HFFc6 (cell line): ENCODE data around the gene STS. TPM values are rescaled to one million over a fixed set of nuclear protein-coding genes. Genes with fewer than 3 reads are reported as not detected.

Experiments
- DNase-seq: peaks from one replicate; pipeline ENCODE4 v3.0.0-alpha.2; 2018
- H3K27ac Mint-ChIP-seq: 2 replicates; pipeline ENCODE4 v1.8.0; 2020; ENCODE audit warnings: mild to moderate bottlenecking, mixed read lengths
- H3K27me3 Mint-ChIP-seq: 2 replicates; pipeline ENCODE4 v1.8.0; 2021; ENCODE audit warnings: mild to moderate bottlenecking, moderate library complexity, mixed read lengths; ENCODE audit not compliant: insufficient read depth
- H3K36me3 Mint-ChIP-seq: 2 replicates; pipeline ENCODE4 v1.8.0; 2021; ENCODE audit warnings: low read depth, mixed read lengths
- H3K4me1 Mint-ChIP-seq: 2 replicates; pipeline ENCODE4 v1.8.0; 2020; ENCODE audit warnings: low read depth, mixed read lengths
- H3K4me3 Mint-ChIP-seq: 2 replicates; pipeline ENCODE4 v1.8.0; 2020; ENCODE audit warnings: mild to moderate bottlenecking, moderate library complexity, mixed read lengths
- H3K9me3 Mint-ChIP-seq: 2 replicates; pipeline ENCODE4 v1.8.0; 2020; ENCODE audit warnings: mild to moderate bottlenecking, mixed read lengths
- CTCF ChIP-seq: fragments of 200-600 bp; sonication (generic); IDR thresholded peaks from 2 replicates; pipeline ENCODE4 v1.5.0; 2021; ENCODE audit warnings: antibody characterized with exemption, mild to moderate bottlenecking
- total RNA-seq, 6 experiments: library from RNA; stranded (reverse); fragmentation: NEBNext Ultra II Directional; extraction: Animal tissue kit (Norgen Biotek cat#: 25700); gene quantifications; 2 replicates in 1 of 6; 3 replicates in 5 of 6; pipeline ENCODE4 v1.2.3, GENCODE V29; 2021

STS gene
- total RNA-seq, 6 experiments from 2014 or later = 11.3 to 15.2 (median 13.3) TPM

- Mint-ChIP-seq H3K4me3 (no peak overlapping the region), H3K27me3 (no peaks in the 10 kb centered on the region), H3K9me3 (no peaks in the 10 kb centered on the region), H3K36me3 (peaks cover 4% of the 10 kb centered on the region), H3K4me1 (peaks cover 21% of the 10 kb centered on the region), H3K27ac (peak overlapping the region; percentile 19; the same call in 1 of the 2 replicates)
- no peak for DNase-seq
- TF ChIP-seq CTCF = no peak
Measured at GRCh38 chrX:7109049-7109531, 38.4 kb upstream of the STS start.

- Mint-ChIP-seq H3K36me3 (peaks cover 4% of the 10 kb centered on the region), H3K4me1 (peaks cover 21% of the 10 kb centered on the region), H3K4me3 (no peak overlapping the region), H3K9me3 (no peaks in the 10 kb centered on the region), H3K27me3 (no peaks in the 10 kb centered on the region), H3K27ac (peak overlapping the region; percentile 59)
- no peak for DNase-seq
- TF ChIP-seq CTCF = no peak
Measured at GRCh38 chrX:7109838-7110793, 37.4 kb upstream of the STS start.

GRCh38 chrX:7110821-7111276 lies 36.7 kb upstream of the STS start:
- H3K4me1 Mint-ChIP-seq = peaks cover 21% of the 10 kb centered on the region
- peaks cover 4% of the 10 kb centered on the region for H3K36me3 Mint-ChIP-seq
- H3K27ac Mint-ChIP-seq = peak overlapping the region; percentile 59
- no peak overlapping the region for H3K4me3 Mint-ChIP-seq
- TF ChIP-seq CTCF = no peak
- H3K9me3 Mint-ChIP-seq = no peaks in the 10 kb centered on the region
- H3K27me3 Mint-ChIP-seq = no peaks in the 10 kb centered on the region
- DNase-seq = no peak

- Mint-ChIP-seq H3K9me3 (no peaks in the 10 kb centered on the region), H3K27ac (no peak overlapping the region), H3K4me1 (peaks cover 21% of the 10 kb centered on the region), H3K4me3 (no peak overlapping the region), H3K36me3 (peaks cover 4% of the 10 kb centered on the region), H3K27me3 (no peaks in the 10 kb centered on the region)
- TF ChIP-seq CTCF = no peak
- no peak for DNase-seq
Measured at GRCh38 chrX:7111518-7111917, 36.0 kb upstream of the STS start.

GRCh38 chrX:7112071-7112470 lies 35.4 kb upstream of the STS start:
- no peaks in the 10 kb centered on the region for H3K9me3 Mint-ChIP-seq
- H3K4me1 Mint-ChIP-seq = peaks cover 23% of the 10 kb centered on the region
- DNase-seq = no peak
- no peaks in the 10 kb centered on the region for H3K27me3 Mint-ChIP-seq
- TF ChIP-seq CTCF = no peak
- H3K27ac Mint-ChIP-seq = no peak overlapping the region
- H3K4me3 Mint-ChIP-seq = no peak overlapping the region
- H3K36me3 Mint-ChIP-seq = peaks cover 4% of the 10 kb centered on the region
